SK-N-SH treated with all-trans-retinoic acid at 6 μM for 48 hours (cell line): ENCODE data around the gene L2HGDH.

Source experiments
- BACH2 ChIP-seq: fragments of 250-450 bp; sonication (Bioruptor Pico); IDR thresholded peaks from 2 replicates; pipeline ENCODE4 v1.9.0; 2021; ENCODE audit warnings: mild to moderate bottlenecking, borderline replicate concordance
- CREB5 ChIP-seq: fragments of 250-450 bp; sonication (Bioruptor Pico); IDR thresholded peaks from 2 replicates; pipeline ENCODE4 v1.5.1; 2020; ENCODE audit warnings: low read depth, mild to moderate bottlenecking, moderate library complexity
- ESRRG ChIP-seq: fragments of 250-450 bp; sonication (Bioruptor Pico); IDR thresholded peaks from 2 replicates; pipeline ENCODE4 v1.6.1; 2021; ENCODE audit warnings: mild to moderate bottlenecking
- TSHZ2 ChIP-seq: fragments of 250-450 bp; sonication (Bioruptor Pico); IDR thresholded peaks from 2 replicates; pipeline ENCODE4 v1.5.0; 2020; ENCODE audit warnings: mild to moderate bottlenecking, moderate library complexity
- ZFP3 ChIP-seq: fragments of 250-450 bp; sonication (Bioruptor Pico); IDR thresholded peaks from 2 replicates; pipeline ENCODE4 v1.5.0; 2020; ENCODE audit warnings: mild to moderate bottlenecking, moderate library complexity
- ZFP30 ChIP-seq: fragments of 450-650 bp; formaldehyde crosslinking; IDR thresholded peaks from 2 replicates; pipeline ENCODE4 v1.5.0; 2022; ENCODE audit warnings: mild to moderate bottlenecking, moderate library complexity
- ZNF70 ChIP-seq: fragments of 450-650 bp; formaldehyde crosslinking; IDR thresholded peaks from 2 replicates; pipeline ENCODE4 v1.5.0; 2020; ENCODE audit warnings: mild to moderate bottlenecking, moderate library complexity

- TF ChIP-seq ZNF70 = no peak
- no peak for TF ChIP-seq TSHZ2 (CRISPR knock-in tag)
- TF ChIP-seq BACH2 (CRISPR knock-in tag) = no peak
- TF ChIP-seq ZFP30 (CRISPR knock-in tag) = no peak
- no peak for TF ChIP-seq ZFP3 (CRISPR knock-in tag)
- TF ChIP-seq ESRRG (CRISPR knock-in tag) = no peak
- no peak for TF ChIP-seq CREB5
These were observed 12.4 kb downstream of the L2HGDH start for GRCh38 chr14:50299585-50299984.
